H1 (cell line): ENCODE measurements around the gene RMND5B. TPM values are rescaled to one million over a fixed set of nuclear protein-coding genes. Genes with fewer than 3 reads are reported as not detected.

Source experiments
- CBX5 ChIP-seq: fragments of 300-800, 300-1000 bp; sonication (generic); IDR thresholded peaks from 2 replicates; pipeline ENCODE4 v1.7.1; 2016; ENCODE audit warnings: antibody characterized with exemption, low read length, low read depth
- CHD2 ChIP-seq: IDR thresholded peaks from 2 replicates; pipeline ENCODE4 v1.6.1; 2012; ENCODE audit warnings: low read length, improper control_type of control experiment
- POLR2A ChIP-seq, 2 experiments: IDR thresholded peaks; 1 replicate in 1 of 2; 2 replicates in 1 of 2; pipeline ENCODE4 v1.6.1; 2011; ENCODE audit warnings: low read depth in 2 of 2, low read length in 2 of 2, mild to moderate bottlenecking in 2 of 2; ENCODE audit errors: control extremely low read depth in 1 of 2
- SIN3A ChIP-seq, 2 experiments: IDR thresholded peaks in 1 of 2; conservative IDR thresholded peaks in 1 of 2; 2 replicates each; pipeline ENCODE4 v1.6.1; 2011 to 2012; ENCODE audit warnings: low read length in 2 of 2, improper control_type of control experiment in 1 of 2, low read depth in 1 of 2, mild to moderate bottlenecking in 1 of 2
- SIRT6 ChIP-seq: IDR thresholded peaks from one replicate; pipeline ENCODE4 v1.7.1; 2012; ENCODE audit warnings: low read length, inconsistent platforms
- SIX5 ChIP-seq: IDR thresholded peaks from 2 replicates; pipeline ENCODE4 v1.6.1; 2011; ENCODE audit warnings: mild to moderate bottlenecking, low read depth, low read length
- SP4 ChIP-seq: IDR thresholded peaks from 2 replicates; pipeline ENCODE4 v1.6.1; 2012; ENCODE audit warnings: low read length, inconsistent platforms
- TCF12 ChIP-seq: IDR thresholded peaks from 2 replicates; pipeline ENCODE4 v1.6.1; 2011; ENCODE audit warnings: low read depth, mild to moderate bottlenecking, low read length
- polyA plus RNA-seq, 7 experiments: library from polyadenylated mRNA; depleted of rRNA in 3 of 7; stranded (reverse) in 5 of 7; unstranded in 2 of 7; fragments of >200 nt in 5 of 7; fragments of 200-250 nt in 2 of 7; gene quantifications; 1 replicate in 5 of 7; 2 replicates in 1 of 7; 4 replicates in 1 of 7; pipeline versions ENCODE4 v1.2.1 to v1.2.3, GENCODE V29; 2011 to 2013; ENCODE audit warnings: missing spikeins in 2 of 7, mixed read lengths in 2 of 7
- total RNA-seq: library from RNA; stranded (reverse); fragmentation: NEBNext Ultra II Directional; extraction: Animal tissue kit (Norgen Biotek cat#: 25700); gene quantifications from 2 replicates; pipeline ENCODE4 v1.2.1, GENCODE V29; 2021
- TF ChIP-seq, protein P1 (sequence below): IDR thresholded peaks from 2 replicates; pipeline ENCODE4 v1.6.1; 2011; ENCODE audit warnings: low read depth, mild to moderate bottlenecking, low read length; ENCODE audit not compliant: insufficient read depth
- TF ChIP-seq, protein P2 (sequence below): IDR thresholded peaks from 2 replicates; pipeline ENCODE4 v1.6.1; 2012; ENCODE audit warnings: inconsistent platforms
- TF ChIP-seq, protein P3 (sequence below): fragments of 300-600 bp; sonication (generic); IDR thresholded peaks from 2 replicates; pipeline ENCODE4 v1.7.1; 2012; ENCODE audit warnings: low read length, moderate library complexity, mild to moderate bottlenecking, inconsistent platforms; ENCODE audit not compliant: insufficient replicate concordance

Gene RMND5B
- total and polyA plus RNA-seq, 2 of the 8 experiments (the other 6 are each of a cell fraction or from before 2014, with no cell fraction given): 75.9 to 90.2 TPM

DNA sequence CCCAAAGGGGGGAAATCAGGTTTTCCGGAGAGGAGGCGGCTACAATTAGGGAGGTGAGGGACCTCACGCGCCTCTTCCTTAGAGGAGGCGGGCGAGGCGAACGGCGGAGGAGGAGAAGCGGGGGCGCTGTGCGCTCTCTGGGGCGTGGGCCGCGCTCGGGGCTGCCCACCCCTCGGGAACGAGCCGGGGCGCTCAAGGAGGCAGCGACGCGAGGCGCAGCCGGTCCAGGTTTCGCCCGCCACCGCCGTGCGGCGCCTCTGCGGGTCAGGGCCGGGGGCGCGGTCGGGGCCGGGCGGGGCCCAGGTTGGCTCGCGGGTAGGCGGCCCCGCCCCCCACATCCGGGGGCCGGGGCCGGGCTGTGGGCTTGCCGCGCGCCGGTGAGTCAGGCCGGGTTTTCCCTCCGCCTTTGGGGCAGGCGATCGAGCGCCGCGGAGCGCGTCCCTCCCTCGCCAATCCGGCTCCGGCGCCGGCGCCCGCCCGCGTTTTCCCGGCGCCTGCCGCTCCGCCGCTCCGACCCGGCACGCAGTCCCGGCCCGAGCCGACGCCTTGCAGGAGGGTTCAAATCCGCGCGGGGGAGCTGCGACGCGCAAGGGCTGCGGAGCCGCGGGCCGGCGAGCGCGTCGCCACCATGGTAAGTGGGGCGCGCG is 17.6 kb upstream of the RMND5B start, which contains the start of gene N4BP3 (continued):
- TF ChIP-seq CHD2: no peak
- TF ChIP-seq, protein P1, sequence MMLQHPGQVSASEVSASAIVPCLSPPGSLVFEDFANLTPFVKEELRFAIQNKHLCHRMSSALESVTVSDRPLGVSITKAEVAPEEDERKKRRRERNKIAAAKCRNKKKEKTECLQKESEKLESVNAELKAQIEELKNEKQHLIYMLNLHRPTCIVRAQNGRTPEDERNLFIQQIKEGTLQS: no peak
- TF ChIP-seq CBX5: no peak
- no peak for TF ChIP-seq SIX5
- no peak for TF ChIP-seq SIRT6
- TF ChIP-seq, protein P2, sequence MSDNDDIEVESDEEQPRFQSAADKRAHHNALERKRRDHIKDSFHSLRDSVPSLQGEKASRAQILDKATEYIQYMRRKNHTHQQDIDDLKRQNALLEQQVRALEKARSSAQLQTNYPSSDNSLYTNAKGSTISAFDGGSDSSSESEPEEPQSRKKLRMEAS: peak; percentile 21; the same call in 1 of the 2 replicates
- peak in 1 of 2 experiments; percentile 67; a peak in 2 of 3 replicates for TF ChIP-seq POLR2A (IDR thresholded peaks at IDR 0.05; ENCODE audit: control extremely low read depth in 1 of 2, low read depth in 2 of 2, low read length in 2 of 2)
- no peak for TF ChIP-seq TCF12
- TF ChIP-seq, protein P3, sequence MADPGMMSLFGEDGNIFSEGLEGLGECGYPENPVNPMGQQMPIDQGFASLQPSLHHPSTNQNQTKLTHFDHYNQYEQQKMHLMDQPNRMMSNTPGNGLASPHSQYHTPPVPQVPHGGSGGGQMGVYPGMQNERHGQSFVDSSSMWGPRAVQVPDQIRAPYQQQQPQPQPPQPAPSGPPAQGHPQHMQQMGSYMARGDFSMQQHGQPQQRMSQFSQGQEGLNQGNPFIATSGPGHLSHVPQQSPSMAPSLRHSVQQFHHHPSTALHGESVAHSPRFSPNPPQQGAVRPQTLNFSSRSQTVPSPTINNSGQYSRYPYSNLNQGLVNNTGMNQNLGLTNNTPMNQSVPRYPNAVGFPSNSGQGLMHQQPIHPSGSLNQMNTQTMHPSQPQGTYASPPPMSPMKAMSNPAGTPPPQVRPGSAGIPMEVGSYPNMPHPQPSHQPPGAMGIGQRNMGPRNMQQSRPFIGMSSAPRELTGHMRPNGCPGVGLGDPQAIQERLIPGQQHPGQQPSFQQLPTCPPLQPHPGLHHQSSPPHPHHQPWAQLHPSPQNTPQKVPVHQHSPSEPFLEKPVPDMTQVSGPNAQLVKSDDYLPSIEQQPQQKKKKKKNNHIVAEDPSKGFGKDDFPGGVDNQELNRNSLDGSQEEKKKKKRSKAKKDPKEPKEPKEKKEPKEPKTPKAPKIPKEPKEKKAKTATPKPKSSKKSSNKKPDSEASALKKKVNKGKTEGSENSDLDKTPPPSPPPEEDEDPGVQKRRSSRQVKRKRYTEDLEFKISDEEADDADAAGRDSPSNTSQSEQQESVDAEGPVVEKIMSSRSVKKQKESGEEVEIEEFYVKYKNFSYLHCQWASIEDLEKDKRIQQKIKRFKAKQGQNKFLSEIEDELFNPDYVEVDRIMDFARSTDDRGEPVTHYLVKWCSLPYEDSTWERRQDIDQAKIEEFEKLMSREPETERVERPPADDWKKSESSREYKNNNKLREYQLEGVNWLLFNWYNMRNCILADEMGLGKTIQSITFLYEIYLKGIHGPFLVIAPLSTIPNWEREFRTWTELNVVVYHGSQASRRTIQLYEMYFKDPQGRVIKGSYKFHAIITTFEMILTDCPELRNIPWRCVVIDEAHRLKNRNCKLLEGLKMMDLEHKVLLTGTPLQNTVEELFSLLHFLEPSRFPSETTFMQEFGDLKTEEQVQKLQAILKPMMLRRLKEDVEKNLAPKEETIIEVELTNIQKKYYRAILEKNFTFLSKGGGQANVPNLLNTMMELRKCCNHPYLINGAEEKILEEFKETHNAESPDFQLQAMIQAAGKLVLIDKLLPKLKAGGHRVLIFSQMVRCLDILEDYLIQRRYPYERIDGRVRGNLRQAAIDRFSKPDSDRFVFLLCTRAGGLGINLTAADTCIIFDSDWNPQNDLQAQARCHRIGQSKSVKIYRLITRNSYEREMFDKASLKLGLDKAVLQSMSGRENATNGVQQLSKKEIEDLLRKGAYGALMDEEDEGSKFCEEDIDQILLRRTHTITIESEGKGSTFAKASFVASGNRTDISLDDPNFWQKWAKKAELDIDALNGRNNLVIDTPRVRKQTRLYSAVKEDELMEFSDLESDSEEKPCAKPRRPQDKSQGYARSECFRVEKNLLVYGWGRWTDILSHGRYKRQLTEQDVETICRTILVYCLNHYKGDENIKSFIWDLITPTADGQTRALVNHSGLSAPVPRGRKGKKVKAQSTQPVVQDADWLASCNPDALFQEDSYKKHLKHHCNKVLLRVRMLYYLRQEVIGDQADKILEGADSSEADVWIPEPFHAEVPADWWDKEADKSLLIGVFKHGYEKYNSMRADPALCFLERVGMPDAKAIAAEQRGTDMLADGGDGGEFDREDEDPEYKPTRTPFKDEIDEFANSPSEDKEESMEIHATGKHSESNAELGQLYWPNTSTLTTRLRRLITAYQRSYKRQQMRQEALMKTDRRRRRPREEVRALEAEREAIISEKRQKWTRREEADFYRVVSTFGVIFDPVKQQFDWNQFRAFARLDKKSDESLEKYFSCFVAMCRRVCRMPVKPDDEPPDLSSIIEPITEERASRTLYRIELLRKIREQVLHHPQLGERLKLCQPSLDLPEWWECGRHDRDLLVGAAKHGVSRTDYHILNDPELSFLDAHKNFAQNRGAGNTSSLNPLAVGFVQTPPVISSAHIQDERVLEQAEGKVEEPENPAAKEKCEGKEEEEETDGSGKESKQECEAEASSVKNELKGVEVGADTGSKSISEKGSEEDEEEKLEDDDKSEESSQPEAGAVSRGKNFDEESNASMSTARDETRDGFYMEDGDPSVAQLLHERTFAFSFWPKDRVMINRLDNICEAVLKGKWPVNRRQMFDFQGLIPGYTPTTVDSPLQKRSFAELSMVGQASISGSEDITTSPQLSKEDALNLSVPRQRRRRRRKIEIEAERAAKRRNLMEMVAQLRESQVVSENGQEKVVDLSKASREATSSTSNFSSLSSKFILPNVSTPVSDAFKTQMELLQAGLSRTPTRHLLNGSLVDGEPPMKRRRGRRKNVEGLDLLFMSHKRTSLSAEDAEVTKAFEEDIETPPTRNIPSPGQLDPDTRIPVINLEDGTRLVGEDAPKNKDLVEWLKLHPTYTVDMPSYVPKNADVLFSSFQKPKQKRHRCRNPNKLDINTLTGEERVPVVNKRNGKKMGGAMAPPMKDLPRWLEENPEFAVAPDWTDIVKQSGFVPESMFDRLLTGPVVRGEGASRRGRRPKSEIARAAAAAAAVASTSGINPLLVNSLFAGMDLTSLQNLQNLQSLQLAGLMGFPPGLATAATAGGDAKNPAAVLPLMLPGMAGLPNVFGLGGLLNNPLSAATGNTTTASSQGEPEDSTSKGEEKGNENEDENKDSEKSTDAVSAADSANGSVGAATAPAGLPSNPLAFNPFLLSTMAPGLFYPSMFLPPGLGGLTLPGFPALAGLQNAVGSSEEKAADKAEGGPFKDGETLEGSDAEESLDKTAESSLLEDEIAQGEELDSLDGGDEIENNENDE: no peak
- TF ChIP-seq SIN3A (conservative IDR thresholded peaks at IDR 0.05 in 1 of 2, IDR thresholded peaks at IDR 0.05 in 1 of 2; ENCODE audit: low read depth in 1 of 2, low read length in 2 of 2): peak; percentile 57 to 75; a peak in 3 of 4 replicates
- TF ChIP-seq SP4: no peak
